Stomach smooth muscle (tissue), 2 donors: Measurements from ENCODE around the gene PDE4D.
"Not testable (repeated sequence)": the region's sequence is repeated elsewhere in the genome, so short reads cannot be mapped to it uniquely, and the experiment has no call there.

Source experiments
- H3K27ac ChIP-seq: one replicate; pipeline ENCODE4 v1.7.0; 2013; ENCODE audit warnings: mild to moderate bottlenecking, low read length, inconsistent platforms
- H3K27me3 ChIP-seq, 2 donors: one replicate each; pipeline ENCODE4 v1.7.0; 2013; ENCODE audit warnings: low read length in 2 of 2; ENCODE audit not compliant: insufficient read depth in 2 of 2, control insufficient read depth in 1 of 2
- H3K36me3 ChIP-seq, 2 donors: one replicate each; pipeline ENCODE4 v1.7.0; 2013; ENCODE audit warnings: low read length in 2 of 2; ENCODE audit not compliant: control insufficient read depth in 2 of 2, insufficient read depth in 2 of 2
- H3K4me1 ChIP-seq: one replicate; pipeline ENCODE4 v1.7.0; 2013; ENCODE audit warnings: low read length; ENCODE audit not compliant: control insufficient read depth, insufficient read depth
- H3K4me3 ChIP-seq, 2 donors: one replicate each; pipeline ENCODE4 v1.7.0; 2013; ENCODE audit warnings: low read length in 2 of 2
- H3K9ac ChIP-seq, 2 donors: one replicate each; pipeline ENCODE4 v1.7.0; 2013; ENCODE audit warnings: low read length in 2 of 2, mild to moderate bottlenecking in 1 of 2
- H3K9me3 ChIP-seq, 2 donors: one replicate each; pipeline ENCODE4 v1.7.0; 2013; ENCODE audit warnings: low read length in 2 of 2; ENCODE audit not compliant: control insufficient read depth in 2 of 2
- donor health status: healthy.
- donor health status: Pancreatic carcinoma.

The PDE4D gene

GRCh38 chr5:59759600-59760351 lies 133.8 kb downstream of the PDE4D start:
- Histone ChIP-seq H3K27me3 (no peaks in the 10 kb centered on the region), H3K36me3 (no peaks in the 10 kb centered on the region), H3K9me3 (no peaks in the 10 kb centered on the region), H3K4me1 (no peaks in the 10 kb centered on the region), H3K4me3 (no peak overlapping the region), H3K9ac (no peak overlapping the region), H3K27ac (no peak overlapping the region)

- no peaks in the 10 kb centered on the region for H3K9me3 ChIP-seq
- no peaks in the 10 kb centered on the region for H3K27me3 ChIP-seq
- H3K9ac ChIP-seq: no peak overlapping the region
- no peak overlapping the region for H3K27ac ChIP-seq
- H3K4me3 ChIP-seq: no peak overlapping the region
- H3K4me1 ChIP-seq: no peaks in the 10 kb centered on the region
- H3K36me3 ChIP-seq: no peaks in the 10 kb centered on the region
These were observed 135.0 kb downstream of the PDE4D start for GRCh38 chr5:59758566-59758965.

- Histone ChIP-seq H3K4me1 (no peaks in the 10 kb centered on the region), H3K27me3 (no peaks in the 10 kb centered on the region), H3K9ac (no peak overlapping the region), H3K27ac (no peak overlapping the region), H3K36me3 (no peaks in the 10 kb centered on the region), H3K4me3 (no peak overlapping the region), H3K9me3 (no peaks in the 10 kb centered on the region)
These were observed 136.1 kb downstream of the PDE4D start for GRCh38 chr5:59757442-59757841.

GRCh38 chr5:59756373-59757035 lies 137.0 kb downstream of the PDE4D start:
- H3K27me3 ChIP-seq: no peaks in the 10 kb centered on the region
- H3K27ac ChIP-seq: no peak overlapping the region
- H3K36me3 ChIP-seq: no peaks in the 10 kb centered on the region
- H3K9ac ChIP-seq: no peak overlapping the region
- H3K4me3 ChIP-seq: no peak overlapping the region
- no peaks in the 10 kb centered on the region for H3K9me3 ChIP-seq
- H3K4me1 ChIP-seq: no peaks in the 10 kb centered on the region

GRCh38 chr5:59755476-59755875 lies 138.1 kb downstream of the PDE4D start:
- Histone ChIP-seq H3K4me3 (no peak overlapping the region), H3K27ac (no peak overlapping the region), H3K9me3 (no peaks in the 10 kb centered on the region), H3K27me3 (no peaks in the 10 kb centered on the region), H3K9ac (no peak overlapping the region), H3K4me1 (no peaks in the 10 kb centered on the region), H3K36me3 (no peaks in the 10 kb centered on the region)

GRCh38 chr5:59753599-59753998 lies 139.9 kb downstream of the PDE4D start:
- Histone ChIP-seq H3K4me1 (no peaks in the 10 kb centered on the region), H3K4me3 (no peak overlapping the region), H3K9ac (no peak overlapping the region), H3K27me3 (no peaks in the 10 kb centered on the region), H3K36me3 (no peaks in the 10 kb centered on the region), H3K27ac (no peak overlapping the region), H3K9me3 (no peaks in the 10 kb centered on the region)

GRCh38 chr5:59749782-59750520 lies 143.6 kb downstream of the PDE4D start:
- no peak overlapping the region for H3K4me3 ChIP-seq
- H3K9ac ChIP-seq: no peak overlapping the region
- no peaks in the 10 kb centered on the region for H3K36me3 ChIP-seq
- no peaks in the 10 kb centered on the region for H3K27me3 ChIP-seq
- peaks cover 6% of the 10 kb centered on the region for H3K4me1 ChIP-seq
- H3K27ac ChIP-seq: no peak overlapping the region
- no peaks in the 10 kb centered on the region for H3K9me3 ChIP-seq

- not testable (repeated sequence) for H3K36me3 ChIP-seq, H3K9ac ChIP-seq, H3K4me3 ChIP-seq, H3K27ac ChIP-seq, H3K27me3 ChIP-seq, H3K9me3 ChIP-seq, H3K4me1 ChIP-seq
These were observed 145.4 kb downstream of the PDE4D start for GRCh38 chr5:59748036-59748663.

- Histone ChIP-seq H3K9ac (no peak overlapping the region), H3K9me3 (no peaks in the 10 kb centered on the region), H3K27ac (no peak overlapping the region), H3K4me3 (no peak overlapping the region), H3K4me1 (peaks cover 6% of the 10 kb centered on the region), H3K36me3 (no peaks in the 10 kb centered on the region), H3K27me3 (no peaks in the 10 kb centered on the region)
These were observed 147.2 kb downstream of the PDE4D start for GRCh38 chr5:59746241-59746765.

- Histone ChIP-seq H3K27ac (peak overlapping the region; percentile 46), H3K36me3 (no peaks in the 10 kb centered on the region), H3K9ac (no peak overlapping the region), H3K9me3 (no peaks in the 10 kb centered on the region), H3K4me1 (peaks cover 6% of the 10 kb centered on the region), H3K27me3 (no peaks in the 10 kb centered on the region), H3K4me3 (peak overlapping the region in 1 of 2 donors; percentile 47)
These were observed 148.1 kb downstream of the PDE4D start for GRCh38 chr5:59745415-59745863.
